ENCODE measurements around the gene TMEM60. TPM values are rescaled to one million over a fixed set of nuclear protein-coding genes. Genes with fewer than 3 reads are reported as not detected.
"Not testable (repeated sequence)": the region's sequence is repeated elsewhere in the genome, so short reads cannot be mapped to it uniquely, and the experiment has no call there.

The TMEM60 gene, protein sequence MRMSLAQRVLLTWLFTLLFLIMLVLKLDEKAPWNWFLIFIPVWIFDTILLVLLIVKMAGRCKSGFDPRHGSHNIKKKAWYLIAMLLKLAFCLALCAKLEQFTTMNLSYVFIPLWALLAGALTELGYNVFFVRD
- 10 to 100 TPM; 18.3 to 20.3 TPM for total RNA-seq
- long read RNA-seq, transcript TMEM60-201 (2 exons, 1,023 nt): major isoform, 5 of 7 reads
- long read RNA-seq, partial matches to known transcripts: 0 of 7 reads
- long read RNA-seq, other reads (novel, unspliced or antisense): 2 of 7 reads

- ATAC-seq: peak; percentile 83
- intact Hi-C loops (cut with DNase I, micrococcal nuclease): loop anchor here in 1 of 2 donors (5.0 kb wide), 1 partner anchor 131 kb away; no protein-coding TSS in a partner anchor
- DNase-seq: peak; percentile 99
These were observed at the start of gene TMEM60, which contains the start of gene PHTF2 for GRCh38 chr7:77798394-77799077. TSS of gene TMEM60 (minus strand) at chr7:77798434. CDS start at chr7:77794373, 4,061 bp downstream. TSS of gene PHTF2 (plus strand) at chr7:77798773.

GRCh38 chr7:77846317-77847092 is 48.3 kb upstream of the TMEM60 start:
- ATAC-seq (no peak), DNase-seq (no peak)
- intact Hi-C loops (cut with DNase I, micrococcal nuclease): no loop called here

GRCh38 chr7:77843194-77843593 is 45.0 kb upstream of the TMEM60 start:
- DNase-seq (no peak), ATAC-seq (no peak)
- intact Hi-C loops (cut with DNase I, micrococcal nuclease): loop anchor here in 1 of 2 donors (2.0 kb wide), 1 partner anchor 14 kb away; no protein-coding TSS in a partner anchor

DNA sequence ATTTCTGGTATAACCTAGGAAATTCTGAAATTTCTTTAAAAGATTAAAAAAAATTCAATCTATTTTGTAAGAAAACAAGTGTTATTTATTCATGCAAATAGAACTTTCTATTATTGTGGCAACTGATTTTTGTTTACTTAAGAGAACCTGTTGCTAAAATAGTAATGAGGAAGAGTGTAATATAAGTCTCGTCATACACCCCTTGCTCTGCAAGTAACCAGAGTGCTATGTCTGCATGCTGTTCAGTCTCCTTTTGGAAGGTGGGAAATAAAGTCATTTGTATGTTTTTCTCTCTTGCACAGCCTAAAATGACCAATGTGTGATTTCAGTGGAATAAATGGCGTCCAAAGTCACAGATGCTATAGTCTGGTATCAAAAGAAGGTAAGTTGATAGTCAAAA is 41.7 kb upstream of the TMEM60 start:
- ATAC-seq: no peak
- intact Hi-C loops (cut with DNase I, micrococcal nuclease): no loop called here
- DNase-seq: no peak

- DNase-seq (no peak), ATAC-seq (no peak)
- intact Hi-C loops (cut with DNase I, micrococcal nuclease): no loop called here
These were observed 40.8 kb upstream of the TMEM60 start for GRCh38 chr7:77838929-77839491.

DNA sequence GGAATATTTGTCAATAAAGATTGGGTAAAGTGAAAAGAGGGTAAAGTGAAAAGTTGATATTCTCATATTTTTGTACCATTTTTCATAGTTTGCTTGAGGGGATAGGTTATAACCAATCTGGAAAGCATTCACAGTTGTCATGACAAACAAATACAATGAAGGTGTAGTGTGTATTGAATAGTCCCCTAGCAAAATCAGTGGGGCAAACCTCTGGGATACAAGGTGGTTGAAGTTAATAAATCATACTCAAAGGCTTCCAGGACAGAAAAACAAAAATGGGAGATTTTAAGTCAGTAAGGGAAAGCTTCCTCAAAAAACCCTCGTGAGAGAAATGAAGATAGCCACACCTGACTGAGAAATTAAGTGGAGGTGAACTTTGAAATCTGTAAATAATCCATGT is 39.7 kb upstream of the TMEM60 start:
- intact Hi-C loops (cut with DNase I, micrococcal nuclease): no loop called here
- DNase-seq (no peak), ATAC-seq (no peak)

- intact Hi-C loops (cut with DNase I, micrococcal nuclease): no loop called here
- DNase-seq (no peak), ATAC-seq (no peak)
These were observed 39.0 kb upstream of the TMEM60 start for GRCh38 chr7:77837275-77837674.

DNA sequence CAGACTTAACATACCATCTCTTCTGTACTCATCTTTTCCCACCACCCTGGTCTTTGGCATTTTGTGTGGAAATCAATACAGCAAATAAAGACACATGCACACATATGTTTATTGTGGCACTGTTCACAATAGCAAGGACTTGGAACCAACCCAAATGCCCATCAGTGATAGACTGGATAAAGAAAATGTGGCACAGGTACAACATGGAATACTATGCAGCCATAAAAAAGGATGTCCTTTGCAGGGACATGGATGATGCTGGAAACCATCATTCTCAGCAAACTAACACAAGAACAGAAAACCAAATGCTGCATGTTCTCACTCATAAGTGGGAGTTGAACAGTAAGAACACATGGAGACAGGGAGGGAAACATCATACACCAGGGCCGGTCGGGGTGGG is 38.2 kb upstream of the TMEM60 start:
- DNase-seq; ATAC-seq; intact Hi-C loops (cut with DNase I, micrococcal nuclease): not testable (repeated sequence)

GRCh38 chr7:77833136-77833535 is 34.9 kb upstream of the TMEM60 start:
- DNase-seq: no peak
- intact Hi-C loops (cut with DNase I, micrococcal nuclease): no loop called here
- no peak for ATAC-seq

GRCh38 chr7:77831953-77832352 is 33.7 kb upstream of the TMEM60 start:
- ATAC-seq (no peak), DNase-seq (no peak)
- intact Hi-C loops (cut with DNase I, micrococcal nuclease): no loop called here

DNA sequence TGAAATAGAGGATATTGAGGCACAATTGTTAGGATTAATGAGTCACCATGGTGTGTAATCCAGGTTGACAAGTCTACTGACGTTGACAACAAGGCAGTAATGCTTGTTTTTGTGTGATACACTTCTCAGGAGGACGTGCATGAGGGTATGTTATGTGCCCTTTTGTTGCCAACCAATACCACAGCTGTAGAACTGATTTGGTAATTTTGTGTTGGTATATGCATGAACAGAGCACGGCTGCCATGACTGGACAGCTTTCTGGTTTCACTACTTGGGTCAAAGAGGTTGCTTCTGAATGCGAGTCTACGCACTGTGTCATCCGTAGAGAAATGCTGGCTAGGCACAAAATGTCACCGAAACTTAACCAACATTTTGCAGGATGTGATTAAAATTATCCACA is 33.2 kb upstream of the TMEM60 start:
- ATAC-seq (no peak), DNase-seq (no peak)
- intact Hi-C loops (cut with DNase I, micrococcal nuclease): no loop called here

- ATAC-seq (no peak), DNase-seq (no peak)
- intact Hi-C loops (cut with DNase I, micrococcal nuclease): no loop called here
These were observed 32.6 kb upstream of the TMEM60 start for GRCh38 chr7:77830649-77831355.

DNA sequence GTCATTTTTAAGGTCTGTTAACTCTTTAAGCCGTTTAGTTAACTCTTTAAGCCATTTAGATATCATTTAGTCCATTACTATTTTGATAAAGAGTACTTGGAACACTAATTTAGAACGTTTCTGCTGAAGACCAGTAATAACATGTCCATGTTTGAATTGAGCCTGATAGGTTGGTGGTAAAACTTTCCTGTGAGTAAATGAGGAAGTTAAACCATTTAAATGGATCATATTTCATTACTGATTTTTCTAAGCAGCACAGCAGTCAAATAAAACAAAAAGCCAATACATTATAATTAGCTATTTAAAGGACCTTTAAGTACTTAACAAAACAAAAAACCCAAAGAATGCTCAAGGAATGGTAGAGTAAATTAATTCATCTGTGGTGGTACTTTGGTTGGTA is 29.8 kb upstream of the TMEM60 start:
- intact Hi-C loops (cut with DNase I, micrococcal nuclease): loop anchor here in 1 of 2 donors (2.0 kb wide), 1 partner anchor 15 kb away; no protein-coding TSS in a partner anchor

GRCh38 chr7:77826300-77826699 is 28.1 kb upstream of the TMEM60 start:
- no peak for DNase-seq
- ATAC-seq: no peak
- intact Hi-C loops (cut with DNase I, micrococcal nuclease): no loop called here

More for the DNA sequence above, 29.8 kb upstream of the TMEM60 start:
- DNase-seq (no peak), ATAC-seq (no peak)

DNA sequence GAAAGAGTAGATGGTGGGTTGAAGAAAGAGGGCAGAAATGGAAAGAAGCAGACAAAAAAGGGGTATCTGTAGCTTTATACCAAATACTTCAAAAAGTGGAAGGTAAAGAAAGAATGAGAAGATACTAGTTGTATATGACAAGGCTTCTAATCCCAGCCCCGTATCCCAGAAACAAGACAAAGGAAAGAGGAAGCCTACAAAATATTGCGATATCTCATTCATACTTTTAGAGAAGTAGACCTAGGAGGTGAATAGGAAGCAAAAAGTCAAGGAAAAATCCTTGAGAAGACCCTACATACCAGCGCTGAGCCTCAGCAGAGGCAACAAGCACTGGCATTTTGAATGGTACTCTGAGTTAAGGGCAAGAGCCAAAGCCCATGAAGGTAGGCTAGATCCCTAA is 26.9 kb upstream of the TMEM60 start:
- intact Hi-C loops (cut with DNase I, micrococcal nuclease): no loop called here
- ATAC-seq (no peak), DNase-seq (no peak)

- intact Hi-C loops (cut with DNase I, micrococcal nuclease): no loop called here
- ATAC-seq (no peak), DNase-seq (no peak)
These were observed 26.4 kb upstream of the TMEM60 start for GRCh38 chr7:77824636-77825035.

GRCh38 chr7:77823787-77824186 is 25.6 kb upstream of the TMEM60 start:
- intact Hi-C loops (cut with DNase I, micrococcal nuclease): no loop called here
- DNase-seq (no peak), ATAC-seq (no peak)

DNA sequence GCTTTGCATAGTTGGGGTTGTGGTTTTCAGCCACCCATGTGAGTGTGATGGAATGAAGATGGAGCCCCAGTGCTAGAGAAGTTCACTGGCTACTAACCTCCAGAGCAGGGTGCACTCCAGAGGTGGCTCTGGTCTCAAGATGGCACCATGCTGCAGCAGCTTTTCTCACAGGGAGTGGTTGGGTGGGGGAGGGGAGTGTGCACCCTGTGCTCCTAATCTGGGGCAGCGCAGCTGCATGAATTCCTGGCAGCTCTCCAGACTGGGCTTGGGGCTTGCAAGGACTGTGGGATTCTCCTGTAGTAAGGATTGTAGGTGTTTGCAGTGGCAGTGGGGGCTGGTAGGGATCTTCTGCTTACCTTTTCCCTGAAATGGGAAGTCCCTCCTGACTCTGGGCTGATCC is 24.0 kb upstream of the TMEM60 start:
- DNase-seq (no peak), ATAC-seq (no peak)
- intact Hi-C loops (cut with DNase I, micrococcal nuclease): no loop called here

DNA sequence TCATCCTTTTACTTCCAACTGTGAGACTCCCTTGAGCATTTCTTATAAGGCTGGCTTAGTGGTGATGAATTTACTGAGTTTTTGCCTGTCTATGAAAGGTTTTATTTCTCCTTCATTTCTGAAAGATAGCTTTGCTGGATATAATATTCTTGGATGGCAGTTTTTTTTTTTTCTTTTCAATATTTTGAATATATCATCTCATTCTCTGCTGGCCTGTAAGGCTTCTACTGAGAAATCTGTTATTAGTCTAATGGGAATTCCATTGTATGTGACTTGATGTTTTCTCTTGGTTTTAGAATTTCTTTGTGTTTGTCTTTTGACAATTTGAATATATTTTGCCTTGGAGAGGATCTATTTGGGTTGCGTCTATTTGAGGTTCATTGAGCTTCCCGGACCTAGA is 22.7 kb upstream of the TMEM60 start:
- ATAC-seq (no peak), DNase-seq (no peak)
- intact Hi-C loops (cut with DNase I, micrococcal nuclease): no loop called here

Data from left colon (tissue), 2 donors.